Measurements from ENCODE around the gene KRT34. TPM values are rescaled to one million over a fixed set of nuclear protein-coding genes. Genes with fewer than 3 reads are reported as not detected.
"Not testable (repeated sequence)": the region's sequence is repeated elsewhere in the genome, so short reads cannot be mapped to it uniquely, and the experiment has no call there.

The KRT34 gene
- total RNA-seq, 1 donor, result 0.45 TPM

DNA sequence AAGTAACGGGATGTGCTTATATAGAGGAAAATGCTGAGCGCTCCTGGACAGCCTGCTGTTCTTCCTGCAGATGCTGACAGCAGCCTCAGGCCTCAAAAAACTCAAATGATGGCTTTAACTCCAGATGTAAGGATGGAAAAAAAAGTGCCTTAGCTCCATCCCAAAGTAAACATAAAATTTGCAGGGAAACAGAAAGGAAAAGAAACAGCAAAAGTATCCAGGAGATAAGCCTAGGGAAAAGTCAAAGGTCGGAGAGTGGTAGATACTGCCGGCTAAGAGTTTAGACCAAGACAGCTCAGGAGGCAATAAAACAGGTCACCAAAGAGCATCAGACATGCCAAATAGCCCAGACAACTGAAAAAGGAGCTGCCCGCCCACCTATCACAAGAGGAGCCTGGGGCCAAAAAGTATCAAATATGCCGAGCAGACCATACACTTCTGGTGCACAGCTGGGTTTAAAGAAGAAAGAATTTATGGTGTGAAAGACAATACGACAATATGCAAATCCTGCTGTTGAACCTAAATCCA, 8.4 kb upstream of the KRT34 start:
- TF ChIP-seq, protein P1, sequence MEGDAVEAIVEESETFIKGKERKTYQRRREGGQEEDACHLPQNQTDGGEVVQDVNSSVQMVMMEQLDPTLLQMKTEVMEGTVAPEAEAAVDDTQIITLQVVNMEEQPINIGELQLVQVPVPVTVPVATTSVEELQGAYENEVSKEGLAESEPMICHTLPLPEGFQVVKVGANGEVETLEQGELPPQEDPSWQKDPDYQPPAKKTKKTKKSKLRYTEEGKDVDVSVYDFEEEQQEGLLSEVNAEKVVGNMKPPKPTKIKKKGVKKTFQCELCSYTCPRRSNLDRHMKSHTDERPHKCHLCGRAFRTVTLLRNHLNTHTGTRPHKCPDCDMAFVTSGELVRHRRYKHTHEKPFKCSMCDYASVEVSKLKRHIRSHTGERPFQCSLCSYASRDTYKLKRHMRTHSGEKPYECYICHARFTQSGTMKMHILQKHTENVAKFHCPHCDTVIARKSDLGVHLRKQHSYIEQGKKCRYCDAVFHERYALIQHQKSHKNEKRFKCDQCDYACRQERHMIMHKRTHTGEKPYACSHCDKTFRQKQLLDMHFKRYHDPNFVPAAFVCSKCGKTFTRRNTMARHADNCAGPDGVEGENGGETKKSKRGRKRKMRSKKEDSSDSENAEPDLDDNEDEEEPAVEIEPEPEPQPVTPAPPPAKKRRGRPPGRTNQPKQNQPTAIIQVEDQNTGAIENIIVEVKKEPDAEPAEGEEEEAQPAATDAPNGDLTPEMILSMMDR (IDR thresholded peaks at IDR 0.05; ENCODE audit: insufficient read depth, low read length), result no peak
- no peak overlapping the region for H3K4me3 ChIP-seq (ENCODE audit: low read depth, low read length)
- DNase-seq (ENCODE audit: low read depth), result no peak

DNA sequence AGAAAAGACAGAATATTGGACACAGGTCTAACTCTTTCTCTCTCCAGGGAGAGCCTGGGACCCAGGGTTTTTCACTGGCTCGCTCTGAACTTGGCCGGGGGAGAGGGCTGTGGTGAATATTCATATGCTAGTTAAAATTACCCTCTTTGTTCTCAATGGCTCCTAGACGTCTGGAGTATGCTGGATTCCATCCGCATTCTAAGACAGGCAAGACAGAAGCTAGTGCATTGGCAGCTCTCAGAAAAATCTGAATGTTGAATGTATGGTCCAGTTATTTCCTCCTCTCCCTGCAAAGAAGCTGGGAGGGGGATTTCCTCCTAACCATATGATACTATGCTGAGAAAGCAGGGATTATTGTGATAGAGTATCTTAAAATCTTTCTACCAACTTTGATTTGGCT, 5.6 kb upstream of the KRT34 start:
- TF ChIP-seq, protein P1 (IDR thresholded peaks at IDR 0.05; ENCODE audit: insufficient read depth, low read length), result no peak
- H3K4me3 ChIP-seq (ENCODE audit: low read depth, low read length), result no peak overlapping the region
- DNase-seq (ENCODE audit: low read depth), result no peak

DNA sequence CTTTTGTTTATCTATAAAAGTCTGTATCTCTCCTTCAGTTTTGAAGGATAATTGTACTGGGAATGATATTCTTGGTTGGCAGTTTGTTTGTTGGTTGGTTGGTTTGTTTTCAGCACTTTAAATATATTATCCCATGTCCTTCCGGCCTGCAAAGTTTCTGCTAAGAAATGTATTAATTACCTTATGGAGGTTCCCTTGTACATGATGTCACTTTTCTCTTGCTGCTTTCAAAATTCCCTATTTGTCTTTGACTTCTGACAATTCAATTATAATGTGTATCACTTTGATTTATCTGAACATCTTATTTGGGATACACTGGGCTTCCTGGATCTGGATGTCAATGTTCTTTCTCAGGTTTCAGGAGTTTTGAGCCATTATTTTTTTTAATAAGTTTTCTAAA, 4.1 kb upstream of the KRT34 start:
- no peak overlapping the region for H3K4me3 ChIP-seq (ENCODE audit: low read depth, low read length)
- no peak for DNase-seq (ENCODE audit: low read depth)
- TF ChIP-seq, protein P1 (IDR thresholded peaks at IDR 0.05; ENCODE audit: insufficient read depth, low read length), result no peak

DNA sequence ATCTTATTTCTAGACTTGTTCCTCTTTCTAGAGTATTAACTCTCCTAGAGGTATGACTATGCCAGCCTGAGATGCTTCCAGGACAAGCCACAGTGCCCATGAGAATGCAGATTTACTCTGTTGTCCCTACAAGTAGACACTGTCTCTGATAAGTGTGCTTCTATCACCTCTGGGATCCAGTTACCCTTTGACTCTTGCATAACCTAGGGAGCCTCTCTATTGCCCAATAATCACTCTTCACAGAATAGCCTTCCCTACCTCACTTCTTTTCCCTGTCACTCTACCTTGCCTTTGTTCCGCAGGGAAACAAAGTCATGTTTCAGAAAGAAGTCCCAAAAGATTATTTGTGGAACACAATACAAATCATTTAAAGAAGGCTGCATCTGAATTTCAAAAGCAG, 1.6 kb upstream of the KRT34 start:
- no peak overlapping the region for H3K4me3 ChIP-seq (ENCODE audit: low read depth, low read length)
- TF ChIP-seq, protein P1 (IDR thresholded peaks at IDR 0.05; ENCODE audit: insufficient read depth, low read length), result no peak
- no peak for DNase-seq (ENCODE audit: low read depth)

DNA sequence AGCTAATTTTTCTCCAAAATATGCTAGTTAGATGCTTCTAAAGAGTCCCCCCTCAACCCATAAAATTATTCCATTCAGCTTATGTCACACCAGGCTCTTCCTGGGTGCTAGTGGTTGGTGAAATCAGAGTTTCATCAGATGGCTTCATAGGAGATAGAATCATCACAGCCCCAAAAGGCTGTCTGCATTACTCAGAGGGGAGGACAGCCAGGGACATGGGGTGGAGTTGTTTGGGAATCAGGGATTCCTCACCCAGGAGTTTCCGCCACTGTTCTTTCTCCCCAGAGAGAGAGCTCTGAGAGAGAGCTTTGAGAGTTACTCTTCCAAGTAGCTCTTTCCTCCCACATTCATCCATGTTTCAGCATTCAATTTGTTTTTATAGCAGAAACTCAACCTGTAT, 288 bp upstream of the KRT34 start:
- TF ChIP-seq, protein P1 (IDR thresholded peaks at IDR 0.05; ENCODE audit: insufficient read depth, low read length), result no peak
- no peak overlapping the region for H3K4me3 ChIP-seq (ENCODE audit: low read depth, low read length)
- peak; percentile 31 for DNase-seq (ENCODE audit: low read depth)

DNA sequence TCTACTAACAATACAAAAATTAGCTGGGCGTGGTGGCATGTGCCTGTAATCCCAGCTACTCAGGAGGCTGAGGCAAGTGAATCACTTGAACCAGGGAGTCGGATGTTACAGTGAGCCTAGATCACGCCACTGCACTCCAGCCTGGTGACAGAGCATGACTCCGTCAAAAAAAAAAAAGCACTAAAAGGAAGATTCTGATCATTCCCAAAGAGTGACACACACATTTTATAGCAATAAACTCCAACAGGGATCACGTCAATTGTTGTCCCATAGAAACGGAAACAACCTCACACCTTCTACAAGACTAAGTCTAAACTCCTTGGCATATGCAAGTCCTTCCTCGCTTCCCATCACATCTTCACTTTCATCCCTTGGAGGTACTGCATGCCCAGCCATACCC, 2.0 kb downstream of the KRT34 start:
- not testable (repeated sequence) for H3K4me3 ChIP-seq (ENCODE audit: low read depth, low read length)
- peak; percentile 21 for DNase-seq (ENCODE audit: low read depth)

DNA sequence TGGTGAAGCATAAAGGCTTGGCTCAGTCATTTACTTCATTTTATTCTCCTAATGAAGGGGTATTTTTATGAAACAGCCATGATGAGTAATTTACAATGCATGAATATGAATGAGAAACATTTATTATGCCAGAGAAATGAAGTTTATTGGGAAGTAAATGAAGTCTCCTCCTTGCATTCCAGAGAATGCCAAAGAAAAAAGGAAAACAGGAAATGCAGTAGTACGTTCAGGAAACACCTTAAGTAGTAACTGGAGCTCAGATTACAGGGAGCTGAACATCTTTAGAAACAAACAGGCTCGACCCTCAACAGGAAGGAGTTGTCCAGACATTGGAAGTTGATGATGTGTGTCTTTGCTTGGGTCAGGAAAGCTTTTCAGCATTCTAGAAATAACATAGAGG, 4.6 kb downstream of the KRT34 start:
- TF ChIP-seq, protein P1 (IDR thresholded peaks at IDR 0.05; ENCODE audit: insufficient read depth, low read length), result no peak
- no peak overlapping the region for H3K4me3 ChIP-seq (ENCODE audit: low read depth, low read length)
- DNase-seq (ENCODE audit: low read depth), result no peak
